Measurements from ENCODE around the gene CECR2. TPM values are rescaled to one million over a fixed set of nuclear protein-coding genes. Genes with fewer than 3 reads are reported as not detected.
A peak's percentile ranks its signal among the peaks of the same experiment; 100 is the strongest.
"Not testable (repeated sequence)": the region's sequence is repeated elsewhere in the genome, so short reads cannot be mapped to it uniquely, and the experiment has no call there.

The CECR2 gene
- polyA plus RNA-seq, 1 donor from 2014 or later, result not detected

- peaks cover 3% of the 10 kb centered on the region for H3K27me3 Mint-ChIP-seq
- H3K4me3 Mint-ChIP-seq, result peak overlapping the region in 1 of 4 donors; percentile 7
- H3K9me3 Mint-ChIP-seq, result no peaks in the 10 kb centered on the region
- no peaks in the 10 kb centered on the region for H3K4me1 Mint-ChIP-seq
- H3K36me3 Mint-ChIP-seq, result no peaks in the 10 kb centered on the region
- H3K27ac Mint-ChIP-seq, result peak overlapping the region in 1 of 3 donors; percentile 39
These were observed 34.6 kb downstream of the CECR2 start for GRCh38 chr22:17403906-17404305.

GRCh38 chr22:17407643-17408042 is 38.4 kb downstream of the CECR2 start:
- Mint-ChIP-seq H3K9me3 (no peaks in the 10 kb centered on the region), H3K4me1 (no peaks in the 10 kb centered on the region), H3K4me3 (no peak overlapping the region), H3K27me3 (peaks cover 3% of the 10 kb centered on the region), H3K36me3 (no peaks in the 10 kb centered on the region), H3K27ac (no peak overlapping the region)

- no peaks in the 10 kb centered on the region for H3K4me1 Mint-ChIP-seq
- no peak overlapping the region for H3K27ac Mint-ChIP-seq
- H3K36me3 Mint-ChIP-seq, result no peaks in the 10 kb centered on the region
These were observed 41.3 kb downstream of the CECR2 start for GRCh38 chr22:17410576-17410975.

GRCh38 chr22:17411213-17411612 is 42.0 kb downstream of the CECR2 start:
- Mint-ChIP-seq H3K36me3 (no peaks in the 10 kb centered on the region), H3K27me3 (peaks cover 5% of the 10 kb centered on the region)

More at GRCh38 chr22:17410576-17410975, 41.3 kb downstream of the CECR2 start:
- peaks cover 5% of the 10 kb centered on the region for H3K27me3 Mint-ChIP-seq
- no peak overlapping the region for H3K4me3 Mint-ChIP-seq
- no peaks in the 10 kb centered on the region for H3K9me3 Mint-ChIP-seq

GRCh38 chr22:17412232-17412631 is 43.0 kb downstream of the CECR2 start:
- peaks cover 5% of the 10 kb centered on the region for H3K27me3 Mint-ChIP-seq
- H3K36me3 Mint-ChIP-seq, result no peaks in the 10 kb centered on the region
- no peak overlapping the region for H3K27ac Mint-ChIP-seq
- no peak overlapping the region for H3K4me3 Mint-ChIP-seq
- no peaks in the 10 kb centered on the region for H3K9me3 Mint-ChIP-seq
- H3K4me1 Mint-ChIP-seq, result no peaks in the 10 kb centered on the region

More at GRCh38 chr22:17411213-17411612, 42.0 kb downstream of the CECR2 start:
- H3K27ac Mint-ChIP-seq, result no peak overlapping the region
- no peaks in the 10 kb centered on the region for H3K9me3 Mint-ChIP-seq
- H3K4me1 Mint-ChIP-seq, result no peaks in the 10 kb centered on the region
- H3K4me3 Mint-ChIP-seq, result no peak overlapping the region

GRCh38 chr22:17418890-17419324 is 49.6 kb downstream of the CECR2 start:
- Mint-ChIP-seq H3K36me3 (no peaks in the 10 kb centered on the region), H3K4me1 (peaks cover 0 to 2% (median 0%) of the 10 kb centered on the region in 3 donors), H3K4me3 (no peak overlapping the region), H3K27me3 (no peaks in the 10 kb centered on the region), H3K9me3 (no peaks in the 10 kb centered on the region), H3K27ac (peak overlapping the region in 1 of 3 donors; percentile 4)

- Mint-ChIP-seq H3K9me3 (no peaks in the 10 kb centered on the region), H3K36me3 (no peaks in the 10 kb centered on the region), H3K27me3 (no peaks in the 10 kb centered on the region), H3K27ac (peak overlapping the region in 1 of 3 donors; percentile 4), H3K4me1 (peaks cover 0 to 2% (median 0%) of the 10 kb centered on the region in 3 donors), H3K4me3 (no peak overlapping the region)
These were observed 50.1 kb downstream of the CECR2 start for GRCh38 chr22:17419348-17419747.

GRCh38 chr22:17422736-17423343 is 53.6 kb downstream of the CECR2 start:
- H3K4me1 Mint-ChIP-seq, result peaks cover 0 to 2% (median 0%) of the 10 kb centered on the region in 3 donors
- peaks cover 0 to 2% (median 0%) of the 10 kb centered on the region in 3 donors for H3K9me3 Mint-ChIP-seq
- H3K27ac Mint-ChIP-seq, result no peak overlapping the region
- no peak overlapping the region for H3K4me3 Mint-ChIP-seq
- no peaks in the 10 kb centered on the region for H3K36me3 Mint-ChIP-seq
- no peaks in the 10 kb centered on the region for H3K27me3 Mint-ChIP-seq

- Mint-ChIP-seq H3K27ac (no peak overlapping the region), H3K4me3 (no peak overlapping the region), H3K9me3 (peaks cover 0 to 4% (median 0%) of the 10 kb centered on the region in 3 donors), H3K27me3 (no peaks in the 10 kb centered on the region), H3K36me3 (no peaks in the 10 kb centered on the region), H3K4me1 (peaks cover 0 to 2% (median 0%) of the 10 kb centered on the region in 3 donors)
These were observed 54.4 kb downstream of the CECR2 start for GRCh38 chr22:17423616-17424015.

GRCh38 chr22:17427528-17427927 is 58.3 kb downstream of the CECR2 start:
- H3K9me3 Mint-ChIP-seq, H3K36me3 Mint-ChIP-seq, H3K27me3 Mint-ChIP-seq, H3K4me1 Mint-ChIP-seq, H3K4me3 Mint-ChIP-seq: not testable (repeated sequence)
- peak overlapping the region in 1 of 3 donors; percentile 34 for H3K27ac Mint-ChIP-seq

GRCh38 chr22:17429516-17429915 is 60.3 kb downstream of the CECR2 start:
- Mint-ChIP-seq H3K9me3 (peaks cover 0 to 6% (median 0%) of the 10 kb centered on the region in 3 donors), H3K36me3 (no peaks in the 10 kb centered on the region), H3K27ac (peak overlapping the region in 1 of 3 donors; percentile 77), H3K4me1 (no peaks in the 10 kb centered on the region), H3K4me3 (no peak overlapping the region), H3K27me3 (peaks cover 8% of the 10 kb centered on the region)

GRCh38 chr22:17430412-17430811 is 61.2 kb downstream of the CECR2 start:
- peak overlapping the region in 1 of 4 donors; percentile 7 for H3K4me3 Mint-ChIP-seq
- peaks cover 10% of the 10 kb centered on the region for H3K27me3 Mint-ChIP-seq
- H3K9me3 Mint-ChIP-seq, result peaks cover 0 to 6% (median 0%) of the 10 kb centered on the region in 3 donors
- no peak overlapping the region for H3K27ac Mint-ChIP-seq
- no peaks in the 10 kb centered on the region for H3K4me1 Mint-ChIP-seq
- H3K36me3 Mint-ChIP-seq, result no peaks in the 10 kb centered on the region

- Mint-ChIP-seq H3K4me1 (peaks cover 0 to 2% (median 0%) of the 10 kb centered on the region in 3 donors), H3K36me3 (no peaks in the 10 kb centered on the region), H3K4me3 (no peak overlapping the region), H3K27me3 (peaks cover 10% of the 10 kb centered on the region), H3K27ac (no peak overlapping the region), H3K9me3 (peaks cover 0 to 6% (median 0%) of the 10 kb centered on the region in 3 donors)
These were observed 61.9 kb downstream of the CECR2 start for GRCh38 chr22:17431179-17431578.

- Mint-ChIP-seq H3K27ac (no peak overlapping the region), H3K27me3 (peaks cover 17% of the 10 kb centered on the region), H3K4me1 (peaks cover 0 to 11% (median 4%) of the 10 kb centered on the region in 3 donors), H3K9me3 (no peaks in the 10 kb centered on the region), H3K4me3 (no peak overlapping the region), H3K36me3 (no peaks in the 10 kb centered on the region)
These were observed 65.6 kb downstream of the CECR2 start for GRCh38 chr22:17434856-17435255.

GRCh38 chr22:17435375-17435774 is 66.1 kb downstream of the CECR2 start:
- Mint-ChIP-seq H3K36me3 (no peaks in the 10 kb centered on the region), H3K27ac (no peak overlapping the region), H3K4me1 (peaks cover 0 to 11% (median 4%) of the 10 kb centered on the region in 3 donors), H3K4me3 (no peak overlapping the region), H3K9me3 (no peaks in the 10 kb centered on the region), H3K27me3 (peaks cover 15% of the 10 kb centered on the region)

- H3K27ac Mint-ChIP-seq, result no peak overlapping the region
- no peak overlapping the region for H3K4me3 Mint-ChIP-seq
- peaks cover 13% of the 10 kb centered on the region for H3K27me3 Mint-ChIP-seq
- H3K9me3 Mint-ChIP-seq, result no peaks in the 10 kb centered on the region
- H3K36me3 Mint-ChIP-seq, result no peaks in the 10 kb centered on the region
- peaks cover 0 to 11% (median 4%) of the 10 kb centered on the region in 3 donors for H3K4me1 Mint-ChIP-seq
These were observed 67.2 kb downstream of the CECR2 start for GRCh38 chr22:17436382-17436980.
